Activated effector memory CD4-positive, alpha-beta T cell treated with anti-CD3 and anti-CD28 coated beads, Interleukin-2, amount 50 U/mL, for 16 hours (primary cell): ENCODE data around the gene LIG1.

ENCODE experiments used
- DNase-seq: peaks from one replicate; pipeline ENCODE4 v3.0.0-alpha.2; 2020

LIG1 gene

GRCh38 chr19:48169939-48170803 lies at the start of gene LIG1, which contains the start of gene ZSWIM9:
Gene LIG1, minus strand, starts transcription at chr19:48170344. Its CDS starts 4,778 bp downstream, at chr19:48165566.
Gene ZSWIM9, plus strand, starts transcription at chr19:48170680. Its CDS starts 1,123 bp downstream, at chr19:48171803.
- peak; percentile 97 for DNase-seq

- no peak for DNase-seq
Measured at GRCh38 chr19:48218997-48219396, 48.9 kb upstream of the LIG1 start.

GRCh38 chr19:48216933-48217332 lies 46.8 kb upstream of the LIG1 start:
- DNase-seq = no peak

GRCh38 chr19:48213959-48214358 lies 43.8 kb upstream of the LIG1 start:
- DNase-seq = no peak

- no peak for DNase-seq
Measured at GRCh38 chr19:48210005-48210404, 39.9 kb upstream of the LIG1 start.

- DNase-seq = no peak
Measured at GRCh38 chr19:48206397-48207093, 36.4 kb upstream of the LIG1 start.

GRCh38 chr19:48203794-48204628 lies 33.9 kb upstream of the LIG1 start:
- peak; percentile 97 for DNase-seq

- DNase-seq = no peak
Measured at GRCh38 chr19:48203222-48203793, 33.2 kb upstream of the LIG1 start.

- DNase-seq = no peak
Measured at GRCh38 chr19:48196933-48197665, 27.0 kb upstream of the LIG1 start.

GRCh38 chr19:48196321-48196763 lies 26.2 kb upstream of the LIG1 start:
- no peak for DNase-seq

- DNase-seq = no peak
Measured at GRCh38 chr19:48194844-48195830, 25.0 kb upstream of the LIG1 start.

- peak; percentile 68 for DNase-seq
Measured at GRCh38 chr19:48194041-48194843, 24.1 kb upstream of the LIG1 start.

GRCh38 chr19:48192750-48193149 lies 22.6 kb upstream of the LIG1 start:
- peak; percentile 22 for DNase-seq

- DNase-seq = no peak
Measured at GRCh38 chr19:48190885-48191284, 20.7 kb upstream of the LIG1 start.

GRCh38 chr19:48190288-48190884 lies 20.2 kb upstream of the LIG1 start:
- DNase-seq = peak; percentile 83

- peak; percentile 38 for DNase-seq
Measured at GRCh38 chr19:48186541-48186991, 16.4 kb upstream of the LIG1 start.

GRCh38 chr19:48186015-48186414 lies 15.9 kb upstream of the LIG1 start:
- DNase-seq = no peak

GRCh38 chr19:48183356-48183755 lies 13.2 kb upstream of the LIG1 start:
- DNase-seq = peak; percentile 24

GRCh38 chr19:48182434-48182833 lies 12.3 kb upstream of the LIG1 start:
- peak; percentile 60 for DNase-seq
